OCI-LY1 (cell line): Measurements from ENCODE around the gene EIF2S2.

Experiments
- EZH2 ChIP-seq: fragments of 200-600 bp; sonication (generic), shearing (Covaris generic); IDR thresholded peaks from 2 replicates; pipeline ENCODE4 v1.8.0; 2017; ENCODE audit warnings: borderline replicate concordance, mixed run types, mild to moderate bottlenecking, antibody characterized with exemption, low read length, moderate library complexity, mixed read lengths
- TF ChIP-seq, protein P1 (sequence below): fragments of 200-600 bp; sonication (generic), shearing (Covaris generic); IDR thresholded peaks from 2 replicates; pipeline ENCODE4 v1.5.1; 2017; ENCODE audit warnings: mild to moderate bottlenecking, antibody characterized with exemption, low read length, moderate library complexity, mixed read lengths

DNA sequence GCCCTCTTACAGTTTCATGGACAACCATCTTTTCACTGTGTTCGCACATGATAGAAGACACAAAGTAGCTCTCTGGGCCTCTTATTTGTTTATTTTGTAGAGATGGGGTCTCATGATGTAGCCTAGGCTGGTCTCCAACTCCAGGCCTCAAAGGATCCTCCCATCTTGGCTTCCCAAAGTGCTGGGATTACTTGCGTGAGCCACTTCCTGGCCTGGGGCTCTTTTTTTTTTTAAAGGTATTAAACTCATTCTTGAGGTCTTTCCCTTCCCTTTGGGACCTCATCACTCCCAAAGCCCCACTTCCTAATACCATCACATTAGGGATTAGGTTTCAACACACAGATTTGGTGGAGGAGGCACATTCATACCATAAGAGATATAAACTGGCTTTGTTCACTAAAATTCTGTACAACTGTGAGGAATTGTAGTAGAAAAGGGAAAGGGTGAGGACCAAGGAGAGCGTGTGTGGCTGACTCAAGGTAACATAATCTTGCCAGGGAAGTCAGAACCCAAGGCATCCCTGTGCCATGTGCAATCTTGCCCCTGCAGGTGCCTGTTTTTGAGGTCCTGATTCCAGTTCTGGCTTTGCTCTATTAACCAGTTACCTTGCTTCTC lies 45.5 kb downstream of the EIF2S2 start:
- TF ChIP-seq EZH2: no peak
- TF ChIP-seq, protein P1, sequence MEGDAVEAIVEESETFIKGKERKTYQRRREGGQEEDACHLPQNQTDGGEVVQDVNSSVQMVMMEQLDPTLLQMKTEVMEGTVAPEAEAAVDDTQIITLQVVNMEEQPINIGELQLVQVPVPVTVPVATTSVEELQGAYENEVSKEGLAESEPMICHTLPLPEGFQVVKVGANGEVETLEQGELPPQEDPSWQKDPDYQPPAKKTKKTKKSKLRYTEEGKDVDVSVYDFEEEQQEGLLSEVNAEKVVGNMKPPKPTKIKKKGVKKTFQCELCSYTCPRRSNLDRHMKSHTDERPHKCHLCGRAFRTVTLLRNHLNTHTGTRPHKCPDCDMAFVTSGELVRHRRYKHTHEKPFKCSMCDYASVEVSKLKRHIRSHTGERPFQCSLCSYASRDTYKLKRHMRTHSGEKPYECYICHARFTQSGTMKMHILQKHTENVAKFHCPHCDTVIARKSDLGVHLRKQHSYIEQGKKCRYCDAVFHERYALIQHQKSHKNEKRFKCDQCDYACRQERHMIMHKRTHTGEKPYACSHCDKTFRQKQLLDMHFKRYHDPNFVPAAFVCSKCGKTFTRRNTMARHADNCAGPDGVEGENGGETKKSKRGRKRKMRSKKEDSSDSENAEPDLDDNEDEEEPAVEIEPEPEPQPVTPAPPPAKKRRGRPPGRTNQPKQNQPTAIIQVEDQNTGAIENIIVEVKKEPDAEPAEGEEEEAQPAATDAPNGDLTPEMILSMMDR: no peak
